GM12878 (cell line): ENCODE measurements around the gene KRTAP4-1.

Experiments
- POLR2A ChIP-seq: IDR thresholded peaks from 2 replicates; pipeline ENCODE4 v1.6.1; 2011; ENCODE audit warnings: low read depth, mild to moderate bottlenecking, low read length
- SMC3 ChIP-seq: IDR thresholded peaks from 2 replicates; pipeline ENCODE4 v1.6.1; 2011; ENCODE audit warnings: low read length, improper control_type of control experiment, borderline replicate concordance
- SP1 ChIP-seq: IDR thresholded peaks from one replicate; pipeline ENCODE4 v1.6.1; 2011; ENCODE audit warnings: low read depth, low read length
- ZZZ3 ChIP-seq: IDR thresholded peaks from 2 replicates; pipeline ENCODE4 v1.6.1; 2011; ENCODE audit warnings: low read depth; ENCODE audit not compliant: control insufficient read depth, insufficient read length

DNA sequence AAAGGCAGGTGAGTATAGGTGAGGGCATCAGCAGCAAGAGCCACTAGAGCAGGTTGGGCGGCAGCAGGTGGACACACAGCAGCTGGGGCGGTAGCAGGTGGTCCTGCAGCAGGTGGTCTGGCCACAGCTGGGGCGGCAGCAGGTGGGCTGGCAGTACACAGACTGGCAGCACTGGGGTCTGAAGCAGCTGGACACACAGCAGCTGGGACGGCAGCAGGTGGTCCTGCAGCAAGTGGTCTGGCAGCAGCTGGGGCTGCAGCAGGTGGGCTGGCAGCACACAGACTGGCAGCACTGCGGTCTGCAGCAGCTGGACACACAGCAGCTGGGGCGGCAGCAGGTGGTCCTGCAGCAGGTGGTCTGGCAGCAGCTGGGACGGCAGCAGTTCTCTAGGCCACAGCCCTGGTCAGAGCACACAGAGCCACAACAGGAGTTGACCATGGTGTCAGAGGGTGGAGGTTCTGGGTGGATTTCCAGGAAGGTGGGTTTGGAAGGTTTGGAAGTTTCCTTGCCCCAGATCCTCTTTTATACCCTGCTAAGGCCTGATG lies 6.9 kb downstream of the KRTAP4-1 start, which contains the start of gene KRTAP4-2:
- TF ChIP-seq SMC3, result no peak
- no peak for TF ChIP-seq POLR2A
- no peak for TF ChIP-seq SP1
- no peak for TF ChIP-seq ZZZ3
